ENCODE measurements around the gene DBH.

The DBH gene

GRCh38 chr9:133594310-133594709 lies 41.9 kb upstream of the DBH start:
- H3K9me2 ChIP-seq (replicated peaks; ENCODE audit: control insufficient read depth, low read length): no peaks in the 10 kb centered on the region

GRCh38 chr9:133595910-133596309 lies 40.3 kb upstream of the DBH start:
- Histone ChIP-seq H3K4me2 (ENCODE audit: low read length) (no peak overlapping the region), H3K36me3 (ENCODE audit: control insufficient read depth, low read length) (no peaks in the 10 kb centered on the region), H3K4me1 (ENCODE audit: control insufficient read depth, low read length) (no peaks in the 10 kb centered on the region), H3F3A (ENCODE audit: control insufficient read depth, insufficient read depth) (no peaks in the 10 kb centered on the region), H3K9me2 (replicated peaks; ENCODE audit: control insufficient read depth, low read length) (no peaks in the 10 kb centered on the region), H3K27ac (ENCODE audit: low read depth, low read length) (no peak overlapping the region), H3K79me2 (ENCODE audit: control insufficient read depth, low read length) (no peaks in the 10 kb centered on the region), H4K20me1 (ENCODE audit: control insufficient read depth, insufficient read depth, low read depth, low read length) (no peaks in the 10 kb centered on the region), H3K27me3 (ENCODE audit: control insufficient read depth, low read length) (no peaks in the 10 kb centered on the region), H3K9me3 (ENCODE audit: control insufficient read depth, insufficient read depth, low read length) (peaks cover 26% of the 10 kb centered on the region), H3K4me3 (ENCODE audit: low read length) (no peak overlapping the region)
- TF ChIP-seq EZH2phosphoT487 (IDR thresholded peaks at IDR 0.05; ENCODE audit: borderline replicate concordance, low read length) (no peak), CTCF (IDR thresholded peaks at IDR 0.05; ENCODE audit: low read depth, low read length, poor library complexity, severe bottlenecking) (no peak)

More at GRCh38 chr9:133594310-133594709, 41.9 kb upstream of the DBH start:
- Histone ChIP-seq H3K79me2 (ENCODE audit: control insufficient read depth, low read length) (no peaks in the 10 kb centered on the region), H3F3A (ENCODE audit: control insufficient read depth, insufficient read depth) (no peaks in the 10 kb centered on the region), H3K4me3 (ENCODE audit: low read length) (no peak overlapping the region), H3K4me2 (ENCODE audit: low read length) (no peak overlapping the region), H3K4me1 (ENCODE audit: control insufficient read depth, low read length) (no peaks in the 10 kb centered on the region), H3K27me3 (ENCODE audit: control insufficient read depth, low read length) (no peaks in the 10 kb centered on the region), H3K27ac (ENCODE audit: low read depth, low read length) (no peak overlapping the region), H3K36me3 (ENCODE audit: control insufficient read depth, low read length) (no peaks in the 10 kb centered on the region), H4K20me1 (ENCODE audit: control insufficient read depth, insufficient read depth, low read depth, low read length) (no peaks in the 10 kb centered on the region), H3K9me3 (ENCODE audit: control insufficient read depth, insufficient read depth, low read length) (peaks cover 26% of the 10 kb centered on the region)
- TF ChIP-seq EZH2phosphoT487 (IDR thresholded peaks at IDR 0.05; ENCODE audit: borderline replicate concordance, low read length) (no peak), CTCF (IDR thresholded peaks at IDR 0.05; ENCODE audit: low read depth, low read length, poor library complexity, severe bottlenecking) (no peak)

GRCh38 chr9:133597316-133597957 lies 38.7 kb upstream of the DBH start:
- H3K79me2 ChIP-seq (ENCODE audit: control insufficient read depth, low read length): no peaks in the 10 kb centered on the region
- H3K27me3 ChIP-seq (ENCODE audit: control insufficient read depth, low read length): no peaks in the 10 kb centered on the region
- TF ChIP-seq CTCF (IDR thresholded peaks at IDR 0.05; ENCODE audit: low read depth, low read length, poor library complexity, severe bottlenecking): no peak
- TF ChIP-seq EZH2phosphoT487 (IDR thresholded peaks at IDR 0.05; ENCODE audit: borderline replicate concordance, low read length): no peak
- no peak overlapping the region for H3K4me3 ChIP-seq (ENCODE audit: low read length)
- H3K4me2 ChIP-seq (ENCODE audit: low read length): no peak overlapping the region
- no peak overlapping the region for H3K27ac ChIP-seq (ENCODE audit: low read depth, low read length)
- no peaks in the 10 kb centered on the region for H3F3A ChIP-seq (ENCODE audit: control insufficient read depth, insufficient read depth)
- H4K20me1 ChIP-seq (ENCODE audit: control insufficient read depth, insufficient read depth, low read depth, low read length): no peaks in the 10 kb centered on the region
- no peaks in the 10 kb centered on the region for H3K9me2 ChIP-seq (replicated peaks; ENCODE audit: control insufficient read depth, low read length)
- H3K4me1 ChIP-seq (ENCODE audit: control insufficient read depth, low read length): no peaks in the 10 kb centered on the region
- no peaks in the 10 kb centered on the region for H3K36me3 ChIP-seq (ENCODE audit: control insufficient read depth, low read length)
- peaks cover 26% of the 10 kb centered on the region for H3K9me3 ChIP-seq (ENCODE audit: control insufficient read depth, insufficient read depth, low read length)
